Raji (cell line): ENCODE measurements around the gene TMEM82.

ENCODE experiments used
- POLR2A ChIP-seq: IDR thresholded peaks from 2 replicates; pipeline ENCODE4 v1.6.1; 2011; ENCODE audit warnings: low read depth, low read length, control low read depth; ENCODE audit not compliant: insufficient read depth

The TMEM82 gene

DNA sequence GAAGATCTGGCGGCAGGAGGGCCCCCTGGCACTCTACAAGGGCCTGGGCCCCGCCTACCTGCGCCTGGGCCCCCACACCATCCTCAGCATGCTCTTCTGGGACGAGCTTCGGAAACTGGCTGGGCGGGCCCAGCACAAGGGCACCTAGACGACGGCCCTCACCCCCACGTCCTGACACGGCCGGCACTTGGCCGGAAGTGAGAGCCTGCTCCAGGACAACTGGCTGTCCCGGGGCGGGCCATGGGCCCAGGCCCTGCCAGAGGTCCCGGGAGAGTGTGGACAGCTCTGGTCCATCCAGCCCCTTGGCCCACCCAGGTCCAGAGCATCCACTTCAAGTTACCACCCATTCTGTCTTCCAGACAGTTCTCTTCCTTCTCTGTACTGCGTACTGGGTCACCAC lies 3.0 kb upstream of the TMEM82 start:
- no peak for TF ChIP-seq POLR2A

DNA sequence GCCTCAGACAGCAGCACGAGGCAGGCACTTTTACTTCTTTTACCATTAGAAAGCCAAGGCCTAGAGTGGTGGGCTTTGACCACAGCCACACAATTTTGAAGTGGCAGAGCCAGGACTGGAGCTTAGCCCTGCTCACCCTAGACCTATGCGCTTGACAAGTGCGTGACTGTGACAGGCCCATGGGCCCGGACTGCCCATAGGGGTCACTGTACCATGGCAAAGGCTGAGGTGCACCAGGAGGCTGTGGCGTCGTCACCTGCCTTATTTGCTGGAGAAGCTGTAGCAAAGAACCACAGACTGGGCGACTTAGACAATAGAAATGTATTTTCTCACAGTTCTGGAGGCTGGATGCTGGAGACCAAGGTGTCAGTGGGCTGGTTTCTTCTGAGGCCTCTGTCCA lies 2.6 kb upstream of the TMEM82 start:
- TF ChIP-seq POLR2A: no peak

DNA sequence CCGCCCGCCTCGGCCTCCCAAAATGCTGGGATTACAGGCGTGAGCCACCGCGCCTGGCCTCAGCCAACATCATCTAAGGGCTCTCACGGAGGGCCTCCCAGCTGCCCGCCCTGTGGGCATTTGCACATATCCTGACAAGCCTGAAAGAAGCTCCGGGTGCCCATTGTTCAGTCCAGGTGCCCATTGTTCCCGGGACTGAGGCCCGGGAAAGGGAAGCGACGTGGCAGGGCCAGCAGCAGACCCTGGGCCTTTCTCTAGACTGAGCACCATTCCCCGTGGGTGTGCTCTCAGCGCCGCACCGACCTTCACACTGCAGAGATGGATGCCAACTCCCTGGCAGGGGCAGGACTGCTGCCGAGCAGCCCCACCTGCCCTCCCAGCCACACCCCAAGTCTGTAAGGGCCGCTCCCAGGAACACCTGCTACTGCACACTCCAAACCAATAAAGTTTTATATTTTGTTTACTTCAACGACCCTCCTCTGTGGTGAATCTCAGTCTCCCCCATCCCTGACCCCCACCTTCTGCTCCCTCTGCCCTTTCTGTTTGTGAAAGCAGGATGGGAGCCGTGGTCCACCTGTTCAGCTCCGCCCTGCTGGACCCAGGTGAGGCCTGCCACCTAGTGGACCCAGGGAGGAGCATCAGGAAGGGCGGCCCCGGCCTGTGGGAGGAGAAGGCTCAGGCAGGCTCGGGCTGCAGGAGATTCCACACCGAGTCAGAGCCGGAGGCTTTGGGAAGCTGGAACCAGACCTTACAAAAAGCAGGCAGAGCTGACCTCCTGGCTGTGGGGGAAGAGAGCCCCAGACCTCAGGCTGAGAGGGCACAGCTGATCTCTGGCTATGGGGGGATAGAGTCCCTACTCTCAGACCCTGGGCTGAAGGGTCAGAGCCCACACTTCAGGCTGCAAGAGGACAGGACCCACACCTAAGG lies 1.1 kb upstream of the TMEM82 start:
- TF ChIP-seq POLR2A: no peak

DNA sequence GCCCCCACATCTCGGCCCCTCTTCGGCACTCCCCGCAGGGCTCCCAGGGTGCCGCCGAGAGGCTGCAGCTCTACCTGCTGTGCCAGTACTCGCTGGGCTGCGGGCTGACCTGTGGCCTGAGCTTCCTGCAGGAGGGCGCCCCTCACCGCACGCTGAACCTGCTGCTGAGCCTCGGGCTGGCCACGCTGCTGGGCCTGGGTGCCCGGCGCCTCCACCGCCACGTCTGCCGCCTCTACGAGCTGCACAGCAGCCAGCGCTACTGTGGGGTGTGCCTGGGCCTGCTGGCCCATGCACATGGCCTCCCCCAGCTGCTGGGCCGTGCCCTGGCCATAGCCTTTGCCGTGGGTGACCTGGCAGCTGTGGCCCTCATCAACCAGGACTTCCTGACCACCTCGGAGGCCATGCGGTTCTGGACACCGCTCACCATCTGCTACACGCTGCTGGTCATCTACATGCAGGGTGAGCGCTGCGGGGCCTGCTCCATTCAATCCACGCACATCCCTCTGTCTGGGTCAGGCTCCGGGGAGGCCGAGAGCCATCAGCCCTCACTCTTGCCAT lies 1.9 kb downstream of the TMEM82 start:
- TF ChIP-seq POLR2A: no peak

DNA sequence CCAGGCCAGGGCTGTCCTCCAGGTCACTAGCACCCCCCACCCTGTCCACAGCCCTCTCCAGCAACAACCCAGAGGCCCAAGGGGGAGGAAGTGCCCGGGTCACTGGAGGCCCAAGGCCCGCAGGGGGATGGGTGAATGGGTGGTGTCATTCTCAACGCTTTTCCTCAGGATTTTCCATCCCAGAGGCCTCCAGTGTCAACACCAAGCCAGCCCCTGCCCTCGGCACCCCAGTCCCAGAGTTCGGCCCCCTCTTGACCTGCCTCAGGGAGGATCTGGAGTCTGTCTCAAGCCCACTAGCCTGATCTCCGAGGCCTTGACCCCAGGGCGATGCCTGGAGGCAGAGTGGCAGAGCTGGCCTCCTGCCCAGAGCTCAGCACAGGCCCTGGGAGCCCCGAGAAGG lies 5.1 kb downstream of the TMEM82 start:
- no peak for TF ChIP-seq POLR2A

DNA sequence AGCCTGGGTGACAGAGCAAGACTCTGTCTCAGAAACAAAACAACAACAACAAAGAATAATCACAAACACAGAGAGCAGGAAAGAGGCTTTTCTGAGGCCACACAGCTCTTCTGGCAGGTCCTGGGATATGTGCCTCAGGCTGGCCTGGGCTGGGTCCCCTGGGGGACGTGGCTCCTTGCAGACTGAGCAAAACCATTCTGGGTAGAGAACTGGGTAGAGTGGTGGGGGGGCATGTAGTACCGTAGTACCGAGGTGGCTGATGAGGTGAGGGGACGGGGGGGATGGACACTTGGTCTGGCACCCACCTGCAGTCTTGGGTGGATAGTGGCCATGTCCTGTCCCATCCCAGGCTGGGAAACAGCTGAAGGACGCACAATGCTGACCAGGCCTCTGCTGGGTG lies 6.0 kb downstream of the TMEM82 start:
- TF ChIP-seq POLR2A: no peak

DNA sequence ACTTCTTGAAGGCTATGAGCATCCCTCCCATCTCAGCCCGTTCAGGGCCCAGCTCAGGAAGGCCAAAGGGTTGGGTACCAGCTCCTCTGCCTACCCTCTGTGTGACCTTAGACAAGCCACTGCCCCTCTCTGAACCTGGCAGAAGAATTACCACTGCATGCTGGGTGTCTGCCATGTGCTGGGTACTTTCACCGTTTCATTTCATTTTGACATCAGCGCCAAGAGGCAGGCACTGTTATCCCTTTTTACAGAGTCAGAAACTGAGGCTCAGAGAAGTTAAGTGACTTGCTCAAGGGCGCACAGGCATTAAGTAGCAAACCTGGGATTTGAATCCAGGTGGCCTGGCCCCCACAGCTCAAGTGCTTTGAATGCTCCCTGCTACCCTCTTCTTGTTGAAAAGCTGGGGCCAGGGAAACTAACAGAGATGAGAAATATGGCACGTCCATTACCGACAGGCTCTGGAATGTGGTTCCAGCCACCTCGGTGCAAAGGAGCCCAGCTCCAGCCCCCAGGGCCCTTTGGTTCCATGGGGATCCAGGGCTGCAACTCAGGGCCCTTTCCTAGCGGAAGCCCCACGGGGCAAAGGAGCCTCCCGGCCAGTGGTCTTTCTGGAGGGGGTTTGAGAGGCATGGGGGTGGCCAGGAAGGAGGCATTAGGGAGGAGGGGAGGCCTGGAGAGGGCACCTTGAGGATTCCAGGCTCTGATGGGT lies 6.5 kb downstream of the TMEM82 start:
- no peak for TF ChIP-seq POLR2A

DNA sequence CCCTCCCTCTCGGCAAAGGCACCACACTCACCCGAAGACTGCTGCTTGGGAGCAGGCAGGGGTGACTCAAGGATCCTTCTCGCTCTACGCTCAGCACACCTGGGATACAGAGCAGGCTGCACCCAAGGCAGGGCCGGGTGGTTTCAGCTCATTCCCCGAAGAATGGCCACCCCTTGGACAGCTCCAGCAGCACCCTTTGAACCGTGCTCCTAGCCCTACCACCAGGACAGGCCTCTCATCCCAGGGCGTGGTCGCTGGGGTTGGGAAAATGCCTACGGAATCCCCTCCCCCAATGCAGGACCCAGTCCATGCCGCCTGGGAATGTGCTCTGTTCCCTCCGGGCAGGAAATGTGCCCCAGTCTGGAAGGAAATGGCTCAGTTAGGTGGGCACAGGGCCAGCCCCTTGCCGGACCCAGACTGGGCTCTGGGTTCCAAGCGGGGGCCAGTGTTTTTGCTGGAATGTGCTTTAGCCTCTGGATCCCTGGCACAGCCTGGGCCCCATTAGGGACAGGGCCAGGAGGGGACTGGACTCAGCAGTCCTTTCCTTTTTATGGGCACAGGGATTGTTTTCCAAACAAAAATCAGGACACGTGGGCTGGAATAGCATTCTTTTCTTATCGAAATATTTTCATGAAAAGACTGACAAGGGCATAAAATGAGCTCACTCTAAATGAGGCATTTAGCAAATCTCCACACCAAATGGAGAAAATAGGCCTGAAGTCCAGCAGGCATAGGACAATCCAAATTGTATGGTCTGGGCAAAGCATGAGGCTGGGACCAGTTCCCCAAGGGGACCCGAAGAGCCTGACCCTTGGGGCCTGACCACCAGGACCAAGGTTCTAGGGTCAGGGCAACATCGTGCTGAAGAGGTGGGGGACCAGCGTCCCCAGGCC lies 7.3 kb downstream of the TMEM82 start:
- TF ChIP-seq POLR2A: no peak

DNA sequence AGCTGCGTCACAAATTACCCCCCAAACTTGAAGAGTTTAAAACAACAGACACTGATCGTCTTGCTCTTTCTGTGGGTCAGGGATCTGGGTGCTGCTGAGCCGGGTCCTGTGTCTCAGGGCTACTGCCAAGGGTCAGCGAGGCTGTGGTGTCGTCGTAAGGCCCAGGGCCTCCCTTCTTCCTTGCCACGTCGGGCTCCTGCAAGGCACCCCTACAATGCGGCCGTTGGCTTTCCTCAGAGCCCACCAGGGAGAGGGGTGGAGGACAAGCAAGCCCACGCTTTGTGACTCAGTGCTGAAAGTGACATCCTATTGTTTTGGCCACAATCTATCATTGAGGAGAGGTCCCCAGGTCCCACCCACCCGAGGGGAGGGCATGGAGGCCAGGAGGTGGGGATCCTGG lies 8.6 kb downstream of the TMEM82 start:
- no peak for TF ChIP-seq POLR2A

DNA sequence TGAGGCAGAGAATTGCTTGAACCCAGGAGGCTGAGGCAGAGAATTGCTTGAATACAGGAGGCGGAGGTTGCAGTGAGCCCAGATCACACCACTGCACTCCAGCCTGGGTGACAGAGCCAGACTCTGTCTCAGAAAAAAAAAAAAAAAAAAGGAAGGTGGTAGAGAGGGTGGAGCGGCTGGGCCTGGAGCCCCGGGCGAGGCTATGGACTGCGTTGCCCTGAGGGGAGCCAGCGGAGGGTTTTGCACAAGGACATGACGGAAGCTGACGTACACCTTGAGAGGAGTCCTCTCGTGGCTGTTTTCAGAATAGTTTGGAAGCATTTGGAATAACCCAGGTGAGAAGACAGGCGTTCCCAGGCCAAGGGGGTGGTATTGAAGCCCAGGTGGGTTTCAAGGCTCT lies 9.4 kb downstream of the TMEM82 start:
- no peak for TF ChIP-seq POLR2A

DNA sequence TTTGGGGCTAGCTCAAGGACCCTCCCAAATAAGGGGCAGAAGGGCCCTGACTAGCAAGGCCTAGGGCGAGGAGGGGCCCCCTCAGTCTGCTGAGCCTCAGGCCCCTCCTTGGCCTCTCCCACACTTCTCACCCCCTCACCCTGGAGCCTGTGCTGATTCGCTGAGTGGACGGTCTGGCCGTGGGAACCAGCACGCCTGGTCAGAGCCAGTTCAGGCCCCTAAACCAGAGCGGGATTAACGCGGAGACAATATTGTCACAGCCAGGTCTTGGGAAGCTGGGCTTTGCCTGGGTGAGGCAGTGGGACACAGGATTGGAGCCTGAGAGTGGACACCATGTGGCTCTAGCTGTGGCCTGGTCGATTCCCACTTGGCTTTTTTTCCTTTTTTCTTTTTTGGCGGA lies 11.5 kb downstream of the TMEM82 start:
- no peak for TF ChIP-seq POLR2A

DNA sequence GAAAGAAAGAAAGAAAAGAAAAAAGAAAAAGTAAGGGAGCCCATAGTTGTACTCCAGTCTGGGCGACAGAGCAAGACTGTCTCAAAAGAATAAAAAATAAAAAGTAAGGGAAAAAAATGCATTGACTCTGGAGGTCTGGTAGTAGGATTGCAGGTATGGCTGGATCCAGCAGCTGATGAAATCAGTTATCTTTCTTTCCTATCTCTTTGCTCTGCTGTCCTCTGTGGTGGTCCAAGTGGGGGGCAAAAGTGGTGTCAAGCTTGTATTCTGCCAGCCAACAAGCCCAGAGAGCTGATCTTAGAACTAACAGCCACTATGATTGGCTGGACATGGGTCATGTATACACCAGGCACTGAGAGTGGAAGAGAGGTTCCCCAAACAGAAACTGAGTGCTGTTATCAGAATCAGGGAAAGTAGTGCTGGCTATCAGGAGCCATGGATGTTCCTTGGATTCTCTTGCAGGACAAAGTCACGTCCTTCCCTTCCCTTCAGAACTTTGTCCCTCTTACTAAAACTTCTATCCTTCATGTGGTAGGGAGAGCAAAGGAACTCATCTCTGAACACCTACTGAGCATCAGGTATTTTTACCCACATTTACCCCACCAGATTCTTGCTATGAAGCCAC lies 12.8 kb downstream of the TMEM82 start:
- TF ChIP-seq POLR2A: no peak

DNA sequence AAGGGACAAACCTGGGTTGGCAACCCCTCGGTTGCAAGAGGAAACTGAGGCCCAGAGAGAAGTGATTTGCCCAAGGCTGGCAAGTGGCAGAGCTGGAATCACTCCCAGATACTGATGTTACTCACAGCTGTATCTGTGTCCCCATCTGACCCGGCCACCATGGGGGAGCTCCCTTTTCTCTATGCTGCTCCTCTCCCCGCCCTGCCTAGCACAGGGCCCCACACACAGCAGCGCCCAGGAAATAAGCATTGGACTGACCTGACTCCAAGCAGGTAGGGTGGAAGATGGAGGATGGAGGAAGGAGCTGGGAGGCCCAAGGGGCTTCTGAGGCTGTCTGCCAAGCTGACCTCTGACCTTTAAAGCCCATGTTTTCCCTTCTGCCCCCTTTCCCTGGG lies 13.3 kb downstream of the TMEM82 start:
- no peak for TF ChIP-seq POLR2A

DNA sequence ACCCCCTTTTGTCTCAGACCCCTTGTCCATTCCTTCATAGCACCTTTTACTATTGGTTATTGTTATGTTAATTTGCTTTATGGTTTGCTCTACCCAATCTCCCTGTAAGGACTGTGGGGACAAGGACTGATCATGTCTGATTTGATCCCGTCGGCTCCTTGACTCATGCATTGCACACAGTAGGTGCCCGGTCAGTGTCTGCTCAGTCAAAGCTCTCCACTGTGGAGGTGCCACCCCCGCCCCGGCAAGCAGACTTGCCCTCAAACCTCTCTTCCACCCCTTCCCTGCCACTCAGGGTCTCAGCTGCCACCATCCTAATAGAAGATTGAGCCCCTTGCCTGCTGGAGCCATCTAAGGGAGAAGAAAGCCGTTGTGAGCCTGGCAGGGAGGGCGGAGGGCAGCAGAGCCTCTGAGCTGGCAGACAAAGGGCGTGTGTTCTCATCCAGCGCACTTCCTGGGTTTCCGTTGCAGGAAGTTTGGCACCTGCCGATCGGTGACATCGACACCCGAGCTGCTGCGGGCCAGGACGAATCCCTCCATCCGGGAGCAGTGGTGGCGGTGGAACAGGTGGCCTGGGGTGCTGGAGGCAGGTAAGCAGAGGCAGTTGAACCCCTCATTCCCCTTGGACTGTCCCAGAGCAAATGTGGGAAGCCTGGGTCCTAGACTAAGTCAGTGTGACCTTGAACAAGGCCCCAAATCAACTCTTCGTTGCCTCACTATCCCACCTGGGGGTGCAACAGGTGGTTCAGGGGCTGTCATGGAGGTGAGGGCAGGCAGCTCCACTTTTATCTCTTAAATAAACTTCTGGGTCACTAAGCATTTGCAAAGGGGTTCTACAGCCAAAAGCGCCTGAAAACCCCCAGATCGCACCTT lies 14.1 kb downstream of the TMEM82 start:
- TF ChIP-seq POLR2A: no peak
